ENCODE results near the gene SMTN. TPM values are rescaled to one million over a fixed set of nuclear protein-coding genes. Genes with fewer than 3 reads are reported as not detected.

Gene SMTN
- polyA plus RNA-seq, 1 of the 3 experiments (the other 2 are of a cell fraction), result 30.4 TPM

GRCh38 chr22:31143537-31143936 lies 62.4 kb downstream of the SMTN start:
- TF ChIP-seq TAF1 (IDR thresholded peaks at IDR 0.05; ENCODE audit: borderline replicate concordance, low read depth, low read length) (no peak), FOXJ3 (CRISPR knock-in tag; IDR thresholded peaks at IDR 0.05) (no peak), EP300 (IDR thresholded peaks at IDR 0.05; ENCODE audit: borderline replicate concordance in 1 of 2, low read depth in 1 of 2, low read length in 1 of 2) (0 out of 4 replicates have a peak, but pooled peaks of 1 of the 2 experiments have one; percentile 11), GABPA (IDR thresholded peaks at IDR 0.05; ENCODE audit: low read depth) (no peak), ELF1 (IDR thresholded peaks at IDR 0.05) (no peak)
- TF ChIP-seq, protein P1, sequence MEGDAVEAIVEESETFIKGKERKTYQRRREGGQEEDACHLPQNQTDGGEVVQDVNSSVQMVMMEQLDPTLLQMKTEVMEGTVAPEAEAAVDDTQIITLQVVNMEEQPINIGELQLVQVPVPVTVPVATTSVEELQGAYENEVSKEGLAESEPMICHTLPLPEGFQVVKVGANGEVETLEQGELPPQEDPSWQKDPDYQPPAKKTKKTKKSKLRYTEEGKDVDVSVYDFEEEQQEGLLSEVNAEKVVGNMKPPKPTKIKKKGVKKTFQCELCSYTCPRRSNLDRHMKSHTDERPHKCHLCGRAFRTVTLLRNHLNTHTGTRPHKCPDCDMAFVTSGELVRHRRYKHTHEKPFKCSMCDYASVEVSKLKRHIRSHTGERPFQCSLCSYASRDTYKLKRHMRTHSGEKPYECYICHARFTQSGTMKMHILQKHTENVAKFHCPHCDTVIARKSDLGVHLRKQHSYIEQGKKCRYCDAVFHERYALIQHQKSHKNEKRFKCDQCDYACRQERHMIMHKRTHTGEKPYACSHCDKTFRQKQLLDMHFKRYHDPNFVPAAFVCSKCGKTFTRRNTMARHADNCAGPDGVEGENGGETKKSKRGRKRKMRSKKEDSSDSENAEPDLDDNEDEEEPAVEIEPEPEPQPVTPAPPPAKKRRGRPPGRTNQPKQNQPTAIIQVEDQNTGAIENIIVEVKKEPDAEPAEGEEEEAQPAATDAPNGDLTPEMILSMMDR (IDR thresholded peaks at IDR 0.05), result no peak
- TF ChIP-seq, protein P2, sequence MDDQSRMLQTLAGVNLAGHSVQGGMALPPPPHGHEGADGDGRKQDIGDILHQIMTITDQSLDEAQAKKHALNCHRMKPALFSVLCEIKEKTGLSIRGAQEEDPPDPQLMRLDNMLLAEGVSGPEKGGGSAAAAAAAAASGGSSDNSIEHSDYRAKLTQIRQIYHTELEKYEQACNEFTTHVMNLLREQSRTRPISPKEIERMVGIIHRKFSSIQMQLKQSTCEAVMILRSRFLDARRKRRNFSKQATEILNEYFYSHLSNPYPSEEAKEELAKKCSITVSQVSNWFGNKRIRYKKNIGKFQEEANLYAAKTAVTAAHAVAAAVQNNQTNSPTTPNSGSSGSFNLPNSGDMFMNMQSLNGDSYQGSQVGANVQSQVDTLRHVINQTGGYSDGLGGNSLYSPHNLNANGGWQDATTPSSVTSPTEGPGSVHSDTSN (IDR thresholded peaks at IDR 0.05), result no peak
- Histone ChIP-seq H3K9ac (no peak overlapping the region), H3K27me3 (ENCODE audit: insufficient read depth) (peaks cover 4% of the 10 kb centered on the region; the same call in 1 of the 2 replicates), H2AFZ (ENCODE audit: low read depth) (no peak overlapping the region), H3K36me3 (replicated peaks in 1 of 2; ENCODE audit: control insufficient read depth in 1 of 2, insufficient read depth in 2 of 2, low read length in 1 of 2) (no peaks in the 10 kb centered on the region), H3K4me3 (ENCODE audit: low read depth in 2 of 2, low read length in 1 of 2) (no peak overlapping the region), H3K4me2 (no peak overlapping the region), H3K9me3 (0 out of 2 replicates have a peak, but pooled peaks cover 4% of the 10 kb centered on the region), H3K27ac (ENCODE audit: low read depth in 2 of 2, low read length in 1 of 2) (peak overlapping the region in 1 of 2 experiments; percentile 72; a peak in 2 of 4 replicates), H3F3A (replicated peaks; ENCODE audit: insufficient read depth) (no peaks in the 10 kb centered on the region), H3K4me1 (ENCODE audit: control insufficient read depth in 1 of 2, insufficient read depth in 2 of 2, low read depth in 1 of 2, low read length in 1 of 2) (peaks cover 0 to 32% of the 10 kb centered on the region in 2 experiments; a peak in 2 of 4 replicates), H3K9me2 (no peaks in the 10 kb centered on the region), H3K79me2 (ENCODE audit: insufficient read depth) (no peaks in the 10 kb centered on the region), H4K20me1 (ENCODE audit: insufficient read depth) (no peaks in the 10 kb centered on the region)
- ChIA-PET CTCF (interaction anchor here (1.1 to 5.0 kb wide), 9 partner anchors 12 to 197 kb away, joined by 3 to 22 read pairs (median 5); partner anchors contain the start of gene SELENOM), POLR2A (interaction anchor here (0.6 to 1.6 kb wide), 4 partner anchors 8 to 63 kb away, joined by 3 to 5 read pairs (median 3); partner anchors contain the start of genes INPP5J, SELENOM and SMTN)
- WGBS (ENCODE audit: low lambda C conversion rate), result 72% methylated on average over 3 of the region's 3 CpGs
- peak; percentile 53 for DNase-seq

GRCh38 chr22:31144223-31144622 lies 63.1 kb downstream of the SMTN start:
- peaks cover 0 to 32% of the 10 kb centered on the region in 2 experiments; a peak in 2 of 4 replicates for H3K4me1 ChIP-seq (ENCODE audit: control insufficient read depth in 1 of 2, insufficient read depth in 2 of 2, low read depth in 1 of 2, low read length in 1 of 2)
- H3F3A ChIP-seq (replicated peaks; ENCODE audit: insufficient read depth), result no peaks in the 10 kb centered on the region
- H2AFZ ChIP-seq (ENCODE audit: low read depth), result no peak overlapping the region
- H3K9me3 ChIP-seq, result 0 out of 2 replicates have a peak, but pooled peaks cover 4% of the 10 kb centered on the region
- TF ChIP-seq TAF1 (IDR thresholded peaks at IDR 0.05; ENCODE audit: borderline replicate concordance, low read depth, low read length) (no peak), ELF1 (IDR thresholded peaks at IDR 0.05) (0 out of 2 replicates have a peak, but pooled peaks have one; percentile 28), FOSL2 (IDR thresholded peaks at IDR 0.05; ENCODE audit: borderline replicate concordance, low read depth) (peak; percentile 33; the same call in 1 of the 2 replicates), TCF12 (IDR thresholded peaks at IDR 0.05) (peak; percentile 24; the same call in 1 of the 2 replicates)
- H3K4me3 ChIP-seq (ENCODE audit: low read depth in 2 of 2, low read length in 1 of 2), result no peak overlapping the region
- POLR2A ChIA-PET, result interaction anchor here (1.6 kb wide), 1 partner anchor 9 kb away, joined by 5 read pairs; no protein-coding TSS in a partner anchor
- CTCF ChIA-PET, result interaction anchor here (1.1 to 5.0 kb wide), 7 partner anchors 9 to 59 kb away, joined by 3 to 22 read pairs (median 5); partner anchors contain the start of gene SELENOM
- H3K27ac ChIP-seq (ENCODE audit: low read depth in 2 of 2, low read length in 1 of 2), result peak overlapping the region in 1 of 2 experiments; percentile 72; a peak in 1 of 4 replicates
- no peak overlapping the region for H3K4me2 ChIP-seq
- H3K79me2 ChIP-seq (ENCODE audit: insufficient read depth), result no peaks in the 10 kb centered on the region
- H4K20me1 ChIP-seq (ENCODE audit: insufficient read depth), result no peaks in the 10 kb centered on the region
- no peaks in the 10 kb centered on the region for H3K9me2 ChIP-seq
- no peak for DNase-seq
- H3K9ac ChIP-seq, result no peak overlapping the region
- H3K36me3 ChIP-seq (replicated peaks in 1 of 2; ENCODE audit: control insufficient read depth in 1 of 2, insufficient read depth in 2 of 2, low read length in 1 of 2), result no peaks in the 10 kb centered on the region
- H3K27me3 ChIP-seq (ENCODE audit: insufficient read depth), result no peaks in the 10 kb centered on the region

All from SK-N-SH (cell line).